ENCODE data around the gene NRM.
A peak's percentile ranks its signal among the peaks of the same experiment; 100 is the strongest.
"Not testable (repeated sequence)": the region's sequence is repeated elsewhere in the genome, so short reads cannot be mapped to it uniquely, and the experiment has no call there.

Gene NRM

GRCh38 chr6:30720738-30721197, 30.0 kb upstream of the NRM start:
- Histone ChIP-seq H3F3A (ENCODE audit: insufficient read depth, low read length) (peaks cover 22% of the 10 kb centered on the region), H3K4me2 (ENCODE audit: low read length) (peak overlapping the region; percentile 64), H3K9ac (ENCODE audit: low read length) (peak overlapping the region; percentile 100), H3K36me3 (ENCODE audit: insufficient read depth, low read length) (peaks cover 51% of the 10 kb centered on the region), H3K9me2 (ENCODE audit: low read depth, low read length) (no peaks in the 10 kb centered on the region), H3K27me3 (ENCODE audit: insufficient read depth, low read length) (no peaks in the 10 kb centered on the region), H3K9me3 (ENCODE audit: low read length) (no peaks in the 10 kb centered on the region), H4K20me1 (ENCODE audit: insufficient read depth, low read length) (no peaks in the 10 kb centered on the region), H3K27ac (ENCODE audit: low read depth, low read length, poor library complexity, severe bottlenecking) (peak overlapping the region; percentile 97), H2AFZ (ENCODE audit: low read length) (no peak overlapping the region), H3K4me3 (ENCODE audit: low read depth, low read length, poor library complexity, severe bottlenecking) (peak overlapping the region; percentile 100), H3K4me1 (ENCODE audit: insufficient read depth, low read length, severe bottlenecking) (peaks cover 44% of the 10 kb centered on the region), H3K79me2 (ENCODE audit: insufficient read depth, low read length) (peaks cover 24% of the 10 kb centered on the region)
- TF ChIP-seq, protein P1, sequence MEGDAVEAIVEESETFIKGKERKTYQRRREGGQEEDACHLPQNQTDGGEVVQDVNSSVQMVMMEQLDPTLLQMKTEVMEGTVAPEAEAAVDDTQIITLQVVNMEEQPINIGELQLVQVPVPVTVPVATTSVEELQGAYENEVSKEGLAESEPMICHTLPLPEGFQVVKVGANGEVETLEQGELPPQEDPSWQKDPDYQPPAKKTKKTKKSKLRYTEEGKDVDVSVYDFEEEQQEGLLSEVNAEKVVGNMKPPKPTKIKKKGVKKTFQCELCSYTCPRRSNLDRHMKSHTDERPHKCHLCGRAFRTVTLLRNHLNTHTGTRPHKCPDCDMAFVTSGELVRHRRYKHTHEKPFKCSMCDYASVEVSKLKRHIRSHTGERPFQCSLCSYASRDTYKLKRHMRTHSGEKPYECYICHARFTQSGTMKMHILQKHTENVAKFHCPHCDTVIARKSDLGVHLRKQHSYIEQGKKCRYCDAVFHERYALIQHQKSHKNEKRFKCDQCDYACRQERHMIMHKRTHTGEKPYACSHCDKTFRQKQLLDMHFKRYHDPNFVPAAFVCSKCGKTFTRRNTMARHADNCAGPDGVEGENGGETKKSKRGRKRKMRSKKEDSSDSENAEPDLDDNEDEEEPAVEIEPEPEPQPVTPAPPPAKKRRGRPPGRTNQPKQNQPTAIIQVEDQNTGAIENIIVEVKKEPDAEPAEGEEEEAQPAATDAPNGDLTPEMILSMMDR (IDR thresholded peaks at IDR 0.05; ENCODE audit: low read length), result no peak
- no peak for TF ChIP-seq EZH2 (IDR thresholded peaks at IDR 0.05; ENCODE audit: borderline replicate concordance, low read length)

- Histone ChIP-seq H3K36me3 (ENCODE audit: insufficient read depth, low read length) (peaks cover 51% of the 10 kb centered on the region), H3K79me2 (ENCODE audit: insufficient read depth, low read length) (peaks cover 24% of the 10 kb centered on the region), H3K27me3 (ENCODE audit: insufficient read depth, low read length) (no peaks in the 10 kb centered on the region), H2AFZ (ENCODE audit: low read length) (no peak within 1 kb of the TSS), H4K20me1 (ENCODE audit: insufficient read depth, low read length) (no peaks in the 10 kb centered on the region), H3K4me3 (ENCODE audit: low read depth, low read length, poor library complexity, severe bottlenecking) (peak within 1 kb of the TSS; percentile 100), H3K9me2 (ENCODE audit: low read depth, low read length) (no peaks in the 10 kb centered on the region), H3K9ac (ENCODE audit: low read length) (peak within 1 kb of the TSS; percentile 100), H3K4me1 (ENCODE audit: insufficient read depth, low read length, severe bottlenecking) (peaks cover 51% of the 10 kb centered on the region), H3F3A (ENCODE audit: insufficient read depth, low read length) (peaks cover 15% of the 10 kb centered on the region), H3K9me3 (ENCODE audit: low read length) (no peaks in the 10 kb centered on the region), H3K27ac (ENCODE audit: low read depth, low read length, poor library complexity, severe bottlenecking) (peak within 1 kb of the TSS; percentile 97), H3K4me2 (ENCODE audit: low read length) (peak within 1 kb of the TSS; percentile 82)
- TF ChIP-seq, protein P1 (IDR thresholded peaks at IDR 0.05; ENCODE audit: low read length), result no peak
- no peak for TF ChIP-seq EZH2 (IDR thresholded peaks at IDR 0.05; ENCODE audit: borderline replicate concordance, low read length)
Measured at GRCh38 chr6:30719791-30720737, 29.3 kb upstream of the NRM start, which contains the start of gene TUBB. TSS of gene TUBB (plus strand) at chr6:30720352. CDS start at chr6:30720507, 155 bp downstream.

GRCh38 chr6:30719356-30719755, 28.6 kb upstream of the NRM start:
- H2AFZ ChIP-seq (ENCODE audit: low read length), result no peak overlapping the region

GRCh38 chr6:30717845-30718720, 27.3 kb upstream of the NRM start:
- peaks cover 51% of the 10 kb centered on the region for H3K36me3 ChIP-seq (ENCODE audit: insufficient read depth, low read length)
- not testable (repeated sequence) for H4K20me1 ChIP-seq (ENCODE audit: insufficient read depth, low read length); H3K27me3 ChIP-seq (ENCODE audit: insufficient read depth, low read length); H3K9me2 ChIP-seq (ENCODE audit: low read depth, low read length); H3K9me3 ChIP-seq (ENCODE audit: low read length); H2AFZ ChIP-seq (ENCODE audit: low read length); H3F3A ChIP-seq (ENCODE audit: insufficient read depth, low read length)
- peak overlapping the region; percentile 100 for H3K9ac ChIP-seq (ENCODE audit: low read length)
- peaks cover 23% of the 10 kb centered on the region for H3K79me2 ChIP-seq (ENCODE audit: insufficient read depth, low read length)
- H3K4me3 ChIP-seq (ENCODE audit: low read depth, low read length, poor library complexity, severe bottlenecking), result peak overlapping the region; percentile 100
- H3K4me2 ChIP-seq (ENCODE audit: low read length), result peak overlapping the region; percentile 82
- H3K27ac ChIP-seq (ENCODE audit: low read depth, low read length, poor library complexity, severe bottlenecking), result peak overlapping the region; percentile 97
- peaks cover 40% of the 10 kb centered on the region for H3K4me1 ChIP-seq (ENCODE audit: insufficient read depth, low read length, severe bottlenecking)

More at GRCh38 chr6:30719356-30719755, 28.6 kb upstream of the NRM start:
- Histone ChIP-seq H3K36me3 (ENCODE audit: insufficient read depth, low read length) (peaks cover 51% of the 10 kb centered on the region), H3K27ac (ENCODE audit: low read depth, low read length, poor library complexity, severe bottlenecking) (peak overlapping the region; percentile 97), H3K9me3 (ENCODE audit: low read length) (no peaks in the 10 kb centered on the region), H3K4me1 (ENCODE audit: insufficient read depth, low read length, severe bottlenecking) (peaks cover 51% of the 10 kb centered on the region), H3K9me2 (ENCODE audit: low read depth, low read length) (no peaks in the 10 kb centered on the region), H3F3A (ENCODE audit: insufficient read depth, low read length) (peaks cover 9% of the 10 kb centered on the region), H3K4me3 (ENCODE audit: low read depth, low read length, poor library complexity, severe bottlenecking) (peak overlapping the region; percentile 100), H3K9ac (ENCODE audit: low read length) (peak overlapping the region; percentile 100), H4K20me1 (ENCODE audit: insufficient read depth, low read length) (no peaks in the 10 kb centered on the region), H3K27me3 (ENCODE audit: insufficient read depth, low read length) (no peaks in the 10 kb centered on the region), H3K4me2 (ENCODE audit: low read length) (peak overlapping the region; percentile 82), H3K79me2 (ENCODE audit: insufficient read depth, low read length) (peaks cover 24% of the 10 kb centered on the region)
- TF ChIP-seq, protein P1 (IDR thresholded peaks at IDR 0.05; ENCODE audit: low read length), result no peak
- TF ChIP-seq EZH2 (IDR thresholded peaks at IDR 0.05; ENCODE audit: borderline replicate concordance, low read length), result no peak
